Measurements from ENCODE around the gene EID3.
A peak's percentile ranks its signal among the peaks of the same experiment; 100 is the strongest.
"Not testable (repeated sequence)": the region's sequence is repeated elsewhere in the genome, so short reads cannot be mapped to it uniquely, and the experiment has no call there.

The EID3 gene

GRCh38 chr12:104314242-104314614 lies 10.7 kb downstream of the EID3 start:
- no peak for DNase-seq

- DNase-seq: no peak
Measured at GRCh38 chr12:104315326-104316224, 12.0 kb downstream of the EID3 start.

GRCh38 chr12:104316936-104317335 lies 13.4 kb downstream of the EID3 start:
- DNase-seq: no peak

GRCh38 chr12:104317538-104318210 lies 14.1 kb downstream of the EID3 start:
- no peak for DNase-seq

- no peak for DNase-seq
Measured at GRCh38 chr12:104319028-104319427, 15.5 kb downstream of the EID3 start.

- DNase-seq: no peak
Measured at GRCh38 chr12:104319918-104320626, 16.5 kb downstream of the EID3 start.

GRCh38 chr12:104320627-104321024 lies 17.1 kb downstream of the EID3 start:
- DNase-seq: no peak

- no peak for DNase-seq
Measured at GRCh38 chr12:104321949-104322348, 18.4 kb downstream of the EID3 start.

GRCh38 chr12:104322533-104322932 lies 19.0 kb downstream of the EID3 start:
- DNase-seq: not testable (repeated sequence)

- no peak for DNase-seq
Measured at GRCh38 chr12:104323899-104324298, 20.4 kb downstream of the EID3 start.

GRCh38 chr12:104328278-104328677 lies 24.7 kb downstream of the EID3 start:
- DNase-seq: not testable (repeated sequence)

- DNase-seq: no peak
Measured at GRCh38 chr12:104328790-104329189, 25.3 kb downstream of the EID3 start.

- no peak for DNase-seq
Measured at GRCh38 chr12:104329707-104330532, 26.4 kb downstream of the EID3 start.

- no peak for DNase-seq
Measured at GRCh38 chr12:104331376-104331775, 27.8 kb downstream of the EID3 start.

- DNase-seq: not testable (repeated sequence)
Measured at GRCh38 chr12:104332273-104332672, 28.7 kb downstream of the EID3 start.

- DNase-seq: no peak
Measured at GRCh38 chr12:104333692-104334255, 30.2 kb downstream of the EID3 start.

- no peak for DNase-seq
Measured at GRCh38 chr12:104334581-104334980, 31.0 kb downstream of the EID3 start.

GRCh38 chr12:104336115-104336514 lies 32.6 kb downstream of the EID3 start:
- DNase-seq: no peak

GRCh38 chr12:104337030-104337558 lies 33.6 kb downstream of the EID3 start:
- DNase-seq: no peak

- peak in 1 of 2 experiments; percentile 8 for DNase-seq
Measured at GRCh38 chr12:104339663-104340062, 36.1 kb downstream of the EID3 start.

GRCh38 chr12:104340177-104340576 lies 36.6 kb downstream of the EID3 start:
- DNase-seq: no peak

Data from Kasumi-1 (cell line).